Naive thymus-derived CD4-positive, alpha-beta T cell (primary cell): ENCODE results near the gene CELA3B. TPM values are rescaled to one million over a fixed set of nuclear protein-coding genes. Genes with fewer than 3 reads are reported as not detected.
"Not testable (repeated sequence)": the region's sequence is repeated elsewhere in the genome, so short reads cannot be mapped to it uniquely, and the experiment has no call there.

ENCODE experiments used
- ATAC-seq: fragments of 150-1000 bp; cut with Tn5 transposase; 2 replicates; pipeline ENCODE4 v1.10.0; 2021; ENCODE audit warnings: mild to moderate bottlenecking, moderate library complexity
- CTCF ChIA-PET: fragments of 350-600 bp; sonication (Branson Sonifier 250); formaldehyde crosslinking; loops from one replicate; lab custom pipeline; 2021; ENCODE audit warnings: antibody characterized with exemption; lab: Charles Lee
- POLR2A ChIA-PET: fragments of 350-600 bp; sonication (Branson Sonifier 250); formaldehyde crosslinking; loops from one replicate; lab custom pipeline; 2021; ENCODE audit warnings: antibody characterized with exemption, inconsistent platforms; lab: Charles Lee
- DNase-seq, 9 donors: peaks; one replicate each; pipeline versions ENCODE4 v3.0.0 to v3.0.0-alpha.2; 2020 to 2022; ENCODE audit warnings: mixed read lengths in 1 of 9
- H3K27ac ChIP-seq: one replicate; pipeline ENCODE4 v1.7.0; 2013; ENCODE audit warnings: mild to moderate bottlenecking, low read depth, low read length, moderate library complexity
- H3K27me3 ChIP-seq, 2 donors: one replicate each; pipeline ENCODE4 v1.7.0; 2013; ENCODE audit warnings: low read length in 2 of 2, mild to moderate bottlenecking in 2 of 2, moderate library complexity in 2 of 2; ENCODE audit not compliant: control insufficient read depth in 2 of 2, insufficient read depth in 2 of 2
- H3K36me3 ChIP-seq, 3 experiments: 1 replicate in 2 of 3; 2 replicates in 1 of 3; pipeline ENCODE4 v1.7.0; 2013; ENCODE audit warnings: low read length in 3 of 3, mild to moderate bottlenecking in 3 of 3, moderate library complexity in 1 of 3; ENCODE audit not compliant: insufficient read depth in 3 of 3, control insufficient read depth in 2 of 3
- H3K4me1 ChIP-seq, 2 donors: one replicate each; pipeline ENCODE4 v1.7.0; 2013; ENCODE audit warnings: low read length in 2 of 2, mild to moderate bottlenecking in 2 of 2, moderate library complexity in 1 of 2; ENCODE audit not compliant: control insufficient read depth in 2 of 2, insufficient read depth in 2 of 2
- H3K4me3 ChIP-seq: 2 replicates; pipeline ENCODE4 v1.7.0; 2013; ENCODE audit warnings: mild to moderate bottlenecking, low read length
- H3K9me3 ChIP-seq, 3 experiments: 1 replicate in 2 of 3; 2 replicates in 1 of 3; pipeline ENCODE4 v1.7.0; 2013; ENCODE audit warnings: low read length in 3 of 3; ENCODE audit not compliant: control insufficient read depth in 2 of 3
- H3K27ac Mint-ChIP-seq, 9 donors: one replicate each; pipeline ENCODE4 v1.8.0; 2020 to 2022; ENCODE audit warnings: mixed read lengths in 9 of 9, mild to moderate bottlenecking in 8 of 9, moderate library complexity in 5 of 9, inconsistent platforms in 2 of 9
- H3K27me3 Mint-ChIP-seq, 5 donors: one replicate each; pipeline ENCODE4 v1.8.0; 2021 to 2022; ENCODE audit warnings: mixed read lengths in 5 of 5, mild to moderate bottlenecking in 1 of 5
- H3K36me3 Mint-ChIP-seq, 5 donors: one replicate each; pipeline ENCODE4 v1.8.0; 2020 to 2022; ENCODE audit warnings: mixed read lengths in 5 of 5, mild to moderate bottlenecking in 3 of 5, inconsistent platforms in 1 of 5
- H3K4me1 Mint-ChIP-seq, 7 donors: one replicate each; pipeline ENCODE4 v1.8.0; 2020 to 2022; ENCODE audit warnings: mixed read lengths in 7 of 7, mild to moderate bottlenecking in 3 of 7, inconsistent platforms in 1 of 7
- H3K4me3 Mint-ChIP-seq, 10 donors: one replicate each; pipeline ENCODE4 v1.8.0; 2020 to 2022; ENCODE audit warnings: mild to moderate bottlenecking in 10 of 10, mixed read lengths in 10 of 10, moderate library complexity in 6 of 10, inconsistent platforms in 2 of 10
- H3K9me3 Mint-ChIP-seq, 11 donors: one replicate each; pipeline ENCODE4 v1.8.0; 2020 to 2022; ENCODE audit warnings: mixed read lengths in 11 of 11, mild to moderate bottlenecking in 4 of 11, inconsistent platforms in 1 of 11, moderate library complexity in 1 of 11
- intact Hi-C, 2 donors: fragments of 100-400 bp; cut with micrococcal nuclease; formaldehyde crosslinking; loops; one replicate each; pipeline ENCODE4 v1.15.1; 2023
- polyA plus RNA-seq, 2 donors: library from polyadenylated mRNA; unstranded; fragments of 300-500 nt; fragmentation: Illumina TruSeq; gene quantifications; one replicate each; pipeline ENCODE4 v1.2.3, GENCODE V29; 2021
- total RNA-seq, 6 experiments: library from RNA in 5 of 6; stranded (reverse) in 5 of 6; gene quantifications; 1 replicate in 5 of 6; 2 replicates in 1 of 6; pipeline ENCODE4 v1.2.3 and lab custom pipeline; 2021 to 2026

The CELA3B gene
- total and polyA plus RNA-seq, 7 experiments from 2014 or later, result not detected

DNA sequence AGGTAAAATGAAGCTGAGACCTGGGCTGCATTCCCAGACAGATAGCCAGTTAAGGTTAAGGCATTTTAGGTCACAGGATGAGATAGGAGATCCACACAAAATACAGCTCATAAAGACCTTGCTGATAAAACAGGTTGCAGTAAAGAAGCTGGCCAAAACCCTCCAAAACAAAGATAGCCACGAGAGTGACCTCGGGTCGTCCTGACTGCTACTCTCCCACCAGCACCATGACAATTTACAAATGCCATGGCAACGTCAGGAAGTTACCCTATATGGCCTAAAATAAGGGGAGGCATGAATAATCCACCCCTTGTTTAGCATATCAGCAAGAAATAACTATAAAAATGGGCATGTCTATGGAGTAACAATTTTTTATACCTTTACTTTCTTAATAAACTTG lies 6.3 kb upstream of the CELA3B start:
- DNase-seq, H3K9me3 Mint-ChIP-seq, H3K27ac ChIP-seq, H3K4me1 Mint-ChIP-seq, POLR2A ChIA-PET, CTCF ChIA-PET, H3K9me3 ChIP-seq, H3K4me3 ChIP-seq, H3K4me1 ChIP-seq, ATAC-seq, H3K27ac Mint-ChIP-seq, H3K36me3 ChIP-seq, H3K27me3 ChIP-seq, H3K27me3 Mint-ChIP-seq, H3K36me3 Mint-ChIP-seq, H3K4me3 Mint-ChIP-seq, intact Hi-C loops: not testable (repeated sequence)

DNA sequence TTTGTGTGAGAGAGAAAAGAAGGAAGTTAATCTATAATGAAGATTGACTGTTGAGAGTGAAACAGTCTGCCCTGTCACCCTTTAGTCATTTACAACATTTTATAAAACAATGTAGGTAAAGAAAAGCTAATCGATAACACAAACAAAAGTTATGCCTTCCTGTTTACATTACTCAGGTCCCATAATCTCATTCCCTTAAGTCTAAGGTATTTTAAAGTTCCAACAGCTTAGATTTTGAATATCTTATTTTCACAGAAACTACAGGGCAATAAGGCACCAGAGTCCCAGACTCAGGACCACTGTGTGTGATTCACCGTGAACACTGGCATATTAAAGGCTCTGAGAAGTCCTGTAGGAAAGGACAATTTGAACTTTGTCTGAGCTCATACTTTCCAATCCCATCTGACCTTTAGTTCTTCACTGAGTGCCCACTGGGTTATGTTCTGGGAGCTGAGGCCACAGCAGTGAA lies 3.8 kb upstream of the CELA3B start:
- H3K36me3 ChIP-seq, H3K4me3 Mint-ChIP-seq, H3K27me3 ChIP-seq, H3K27ac Mint-ChIP-seq, ATAC-seq, POLR2A ChIA-PET, H3K27ac ChIP-seq, H3K9me3 Mint-ChIP-seq, intact Hi-C loops, H3K9me3 ChIP-seq, H3K4me1 ChIP-seq, H3K4me1 Mint-ChIP-seq, H3K4me3 ChIP-seq, DNase-seq, H3K27me3 Mint-ChIP-seq, H3K36me3 Mint-ChIP-seq: not testable (repeated sequence)
- CTCF ChIA-PET, result interaction anchor here (0.6 to 1.1 kb wide), 2 partner anchors 8 to 604 kb away, joined by 3 to 6 read pairs; no protein-coding TSS in a partner anchor

DNA sequence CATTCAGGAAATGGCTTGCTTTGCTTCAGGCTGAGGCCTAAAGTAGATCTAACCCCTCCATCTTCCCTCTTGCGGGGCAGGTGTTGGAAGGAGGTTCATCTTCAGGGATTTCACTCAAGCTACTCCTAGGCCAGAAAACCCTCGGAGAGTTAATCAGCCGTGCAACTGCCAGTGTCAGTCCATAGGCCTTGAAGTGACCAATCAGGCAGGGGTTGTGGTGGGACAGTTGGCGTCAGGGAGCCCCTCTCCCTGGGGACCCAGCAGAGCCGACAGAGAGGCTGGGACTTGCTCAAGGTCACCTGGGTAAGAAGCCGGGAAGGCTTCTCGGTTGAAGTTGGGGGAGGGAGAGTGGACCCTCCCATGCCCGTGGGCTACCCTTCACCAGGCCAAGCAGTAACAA lies 2.9 kb upstream of the CELA3B start:
- H3K27me3 Mint-ChIP-seq, CTCF ChIA-PET, intact Hi-C loops, H3K27ac ChIP-seq, ATAC-seq, DNase-seq, H3K36me3 Mint-ChIP-seq, H3K4me3 Mint-ChIP-seq, H3K27me3 ChIP-seq, H3K9me3 ChIP-seq, H3K4me1 ChIP-seq, H3K4me1 Mint-ChIP-seq, H3K36me3 ChIP-seq, H3K4me3 ChIP-seq, H3K27ac Mint-ChIP-seq, H3K9me3 Mint-ChIP-seq, POLR2A ChIA-PET: not testable (repeated sequence)

DNA sequence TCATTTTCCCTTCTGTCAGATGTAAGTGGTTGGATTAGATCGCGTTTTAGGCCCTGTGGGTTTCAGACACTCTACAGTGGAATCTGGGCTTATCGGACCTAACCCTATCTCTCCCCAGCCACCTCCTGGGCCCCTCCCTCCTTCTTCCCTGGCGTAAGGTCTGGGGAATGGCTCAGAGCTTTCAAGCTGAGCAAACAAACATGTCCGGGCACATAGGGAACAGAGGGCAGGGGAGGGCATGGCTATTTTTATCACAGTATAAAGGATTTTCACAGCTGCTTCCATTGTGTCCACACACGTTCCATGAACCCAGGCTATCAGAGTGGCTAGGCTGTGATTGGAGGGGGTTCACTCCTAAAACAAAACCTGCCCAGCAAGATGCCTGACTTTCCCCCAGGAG lies 2.1 kb upstream of the CELA3B start:
- CTCF ChIA-PET, POLR2A ChIA-PET, H3K4me1 ChIP-seq, H3K4me3 ChIP-seq, H3K4me3 Mint-ChIP-seq, H3K27me3 ChIP-seq, H3K36me3 Mint-ChIP-seq, H3K4me1 Mint-ChIP-seq, H3K27me3 Mint-ChIP-seq, H3K36me3 ChIP-seq, DNase-seq, H3K9me3 Mint-ChIP-seq, H3K27ac Mint-ChIP-seq, H3K9me3 ChIP-seq, intact Hi-C loops, ATAC-seq, H3K27ac ChIP-seq: not testable (repeated sequence)

DNA sequence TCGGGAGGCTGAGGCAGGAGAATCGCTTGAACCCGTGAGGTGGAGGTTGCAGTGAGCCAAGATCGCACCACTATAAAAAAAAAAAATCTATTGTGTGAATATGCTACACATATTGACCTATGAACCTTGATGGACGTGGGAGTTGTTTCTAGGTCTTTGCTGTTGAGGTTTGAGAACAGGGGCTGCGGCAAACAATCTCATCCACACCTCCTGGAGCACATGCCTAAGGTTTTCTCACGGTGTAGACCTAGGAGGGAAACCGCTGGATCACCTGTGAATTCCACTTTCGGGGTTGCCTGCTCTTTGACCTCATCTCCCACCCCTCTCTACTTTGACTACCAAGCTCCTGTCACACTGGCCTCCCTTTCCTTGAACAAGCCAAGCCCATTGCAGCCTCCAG lies 1.5 kb upstream of the CELA3B start:
- H3K36me3 Mint-ChIP-seq, H3K4me1 Mint-ChIP-seq, H3K4me3 Mint-ChIP-seq, H3K9me3 ChIP-seq, ATAC-seq, H3K9me3 Mint-ChIP-seq, DNase-seq, H3K4me1 ChIP-seq, intact Hi-C loops, CTCF ChIA-PET, H3K27me3 ChIP-seq, H3K36me3 ChIP-seq, H3K4me3 ChIP-seq, H3K27ac ChIP-seq, POLR2A ChIA-PET, H3K27me3 Mint-ChIP-seq: not testable (repeated sequence)
- H3K27ac Mint-ChIP-seq, result peak overlapping the region in 1 of 9 donors; percentile 7

DNA sequence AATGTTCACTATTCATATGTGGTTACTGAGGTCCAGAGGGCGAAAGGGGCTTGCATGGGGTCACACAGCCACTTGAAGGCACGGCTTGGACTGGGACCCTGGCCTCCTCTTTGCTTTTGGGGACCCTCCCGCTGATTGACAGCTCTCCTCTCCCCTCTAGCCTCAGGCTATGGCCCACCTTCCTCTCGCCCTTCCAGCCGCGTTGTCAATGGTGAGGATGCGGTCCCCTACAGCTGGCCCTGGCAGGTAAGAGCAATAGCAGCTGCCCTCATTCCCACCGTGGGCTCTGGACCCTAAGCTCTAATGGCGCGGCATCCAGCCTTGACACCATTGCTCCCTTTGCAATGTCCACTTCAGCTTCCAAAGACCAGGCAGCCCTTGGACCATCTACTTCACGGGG lies 1.4 kb downstream of the CELA3B start:
- H3K36me3 ChIP-seq, CTCF ChIA-PET, H3K4me3 Mint-ChIP-seq, H3K27ac Mint-ChIP-seq, H3K9me3 ChIP-seq, H3K4me3 ChIP-seq, H3K9me3 Mint-ChIP-seq, H3K4me1 ChIP-seq, H3K27me3 Mint-ChIP-seq, H3K36me3 Mint-ChIP-seq, H3K27ac ChIP-seq, H3K4me1 Mint-ChIP-seq, DNase-seq, ATAC-seq, intact Hi-C loops, POLR2A ChIA-PET, H3K27me3 ChIP-seq: not testable (repeated sequence)

DNA sequence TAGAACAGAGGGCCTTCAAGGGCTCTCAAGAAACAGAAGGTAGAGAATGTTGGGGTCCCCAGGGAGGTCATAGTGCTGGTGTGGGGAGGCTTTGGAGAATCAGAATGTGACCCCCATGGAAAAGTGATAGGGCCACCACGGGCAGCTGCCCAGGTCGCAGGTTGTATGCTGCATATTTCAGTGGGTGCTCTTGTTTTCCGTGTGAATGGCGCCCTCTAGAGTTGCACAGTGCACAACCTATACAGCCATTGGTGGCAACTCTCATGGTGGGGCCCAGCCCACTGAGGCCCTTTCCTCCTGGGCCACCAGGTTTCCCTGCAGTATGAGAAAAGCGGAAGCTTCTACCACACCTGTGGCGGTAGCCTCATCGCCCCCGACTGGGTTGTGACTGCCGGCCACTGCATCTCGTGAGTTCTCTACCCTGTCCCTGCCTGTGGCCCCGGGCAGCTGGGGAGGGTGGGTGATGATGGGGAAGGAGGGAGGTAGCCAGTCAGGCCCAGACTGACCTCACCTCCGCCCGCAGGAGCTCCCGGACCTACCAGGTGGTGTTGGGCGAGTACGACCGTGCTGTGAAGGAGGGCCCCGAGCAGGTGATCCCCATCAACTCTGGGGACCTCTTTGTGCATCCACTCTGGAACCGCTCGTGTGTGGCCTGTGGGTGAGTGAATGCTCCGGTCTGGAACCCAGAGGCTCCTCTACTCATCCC lies 3.8 kb downstream of the CELA3B start:
- H3K27me3 Mint-ChIP-seq, H3K4me3 Mint-ChIP-seq, H3K27ac Mint-ChIP-seq, H3K4me1 Mint-ChIP-seq, H3K36me3 Mint-ChIP-seq, H3K9me3 ChIP-seq, H3K4me1 ChIP-seq, H3K9me3 Mint-ChIP-seq, H3K27me3 ChIP-seq, H3K36me3 ChIP-seq, POLR2A ChIA-PET, DNase-seq, H3K27ac ChIP-seq, H3K4me3 ChIP-seq, CTCF ChIA-PET, intact Hi-C loops: not testable (repeated sequence)
- peak; percentile 66 for ATAC-seq
